ENCODE results near the gene ETNK2. TPM values are rescaled to one million over a fixed set of nuclear protein-coding genes. Genes with fewer than 3 reads are reported as not detected.

Gene ETNK2
- total and polyA plus RNA-seq, 2 of the 13 experiments (the other 11 are each of a cell fraction or from before 2014, with no cell fraction given): 15.5 to 42.8 TPM

DNA sequence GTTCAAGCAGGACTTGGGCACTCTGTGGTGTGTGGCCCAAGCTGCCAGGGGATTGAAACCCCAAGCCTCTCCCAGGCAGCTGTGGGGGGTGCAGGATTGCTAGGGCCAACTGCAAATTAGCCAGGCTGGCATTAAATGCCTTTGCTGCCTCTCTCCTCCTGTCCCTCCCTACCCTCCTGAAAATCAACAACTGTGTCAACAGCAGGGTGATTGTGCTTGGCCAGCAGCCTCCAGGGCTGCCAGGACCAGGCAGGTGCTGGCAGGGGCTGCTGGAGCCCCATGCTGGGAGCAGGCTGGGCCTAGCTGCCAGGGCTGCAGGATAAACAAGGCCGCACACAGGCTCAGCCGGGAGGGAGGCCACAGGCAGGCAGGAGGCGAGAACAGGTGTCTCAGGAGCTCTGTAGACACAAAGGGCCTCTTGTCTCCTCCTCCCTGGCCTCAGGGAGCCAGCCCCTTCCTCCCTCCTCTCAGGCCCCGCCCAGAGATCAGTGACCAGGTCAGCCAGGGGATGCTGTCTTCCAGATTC, 67.5 kb downstream of the ETNK2 start:
- FAIRE-seq: peak; percentile 56
- DNase-seq (ENCODE audit: low spot score): peak; percentile 75
- Histone ChIP-seq H3K27me3 (ENCODE audit: control insufficient read depth in 1 of 2, insufficient read depth in 2 of 2, low read length in 2 of 2) (no peaks in the 10 kb centered on the region), H3K4me2 (ENCODE audit: low read depth, low read length) (peak overlapping the region; percentile 56), H3K36me3 (replicated peaks in 1 of 2; ENCODE audit: control insufficient read depth in 1 of 2, insufficient read depth in 2 of 2, low read length in 2 of 2) (peaks cover 0 to 3% of the 10 kb centered on the region in 2 experiments; a peak in 1 of 5 replicates), H3K4me3 (replicated peaks in 1 of 3; ENCODE audit: insufficient read depth in 1 of 3, low read depth in 2 of 3, low read length in 3 of 3) (peak overlapping the region in 1 of 3 experiments; percentile 25; a peak in 1 of 6 replicates), H4K20me1 (ENCODE audit: insufficient read depth, low read length) (peaks cover 13% of the 10 kb centered on the region), H3K9ac (ENCODE audit: insufficient read depth, low read depth, low read length) (peak overlapping the region; percentile 57), H2AFZ (ENCODE audit: low read length) (no peak overlapping the region), H3K79me2 (ENCODE audit: insufficient read depth, low read length) (peaks cover 85% of the 10 kb centered on the region), H3K4me1 (ENCODE audit: insufficient read depth, low read length) (peaks cover 66% of the 10 kb centered on the region), H3K27ac (ENCODE audit: extremely low read length, insufficient read depth, low read length) (peak overlapping the region; percentile 67), H3K9me3 (ENCODE audit: low read length) (no peaks in the 10 kb centered on the region)
- CTCF ChIA-PET (ENCODE audit: low intra/inter-chr PET ratio, low total read pairs): no interaction called here
- peak; percentile 85 for ATAC-seq
- no TSS peak for BruUV-seq (replicated peaks)
- in situ Hi-C loops (cut with HindIII; ENCODE audit: extremely low pct_ligation_motif_present, low pct_unique_long_range_greater_than_20kb): loop anchor here (5.0 kb wide), 1 partner anchor 43 kb away; no protein-coding TSS in a partner anchor
- intact Hi-C loops (cut with micrococcal nuclease; ENCODE audit: unreplicated experiment): no loop called here
- POLR2A ChIA-PET: interaction anchor here (1.1 to 1.7 kb wide), 4 partner anchors 9 to 432 kb away, joined by 4 to 17 read pairs (median 12); partner anchors contain the start of genes MDM4 and SOX13
- WGBS (ENCODE audit: low lambda C conversion rate): 20% methylated on average over 2 of the region's 4 CpGs
- TF ChIP-seq CBFB (CRISPR knock-in tag; IDR thresholded peaks at IDR 0.05) (no peak), ZNF574 (CRISPR knock-in tag; IDR thresholded peaks at IDR 0.05) (peak; percentile 40; the same call in 1 of the 2 replicates), MIXL1 (CRISPR knock-in tag; IDR thresholded peaks at IDR 0.05) (no peak), ZMYM3 (CRISPR knock-in tag; IDR thresholded peaks at IDR 0.05) (0 out of 2 replicates have a peak, but pooled peaks have one; percentile 49), XRCC5 (optimal IDR thresholded peaks at IDR 0.05; ENCODE audit: low read length) (peak; percentile 51), ZNF598 (CRISPR knock-in tag; IDR thresholded peaks at IDR 0.05; ENCODE audit: borderline replicate concordance) (0 out of 2 replicates have a peak, but pooled peaks have one; percentile 49), MAX (IDR thresholded peaks at IDR 0.05) (peak; percentile 69), SNAPC4 (CRISPR knock-in tag; IDR thresholded peaks at IDR 0.05) (no peak), ZFP91 (CRISPR knock-in tag; IDR thresholded peaks at IDR 0.05; ENCODE audit: borderline replicate concordance) (peak; percentile 36; the same call in 1 of the 2 replicates)
- TF ChIP-seq, protein P1, sequence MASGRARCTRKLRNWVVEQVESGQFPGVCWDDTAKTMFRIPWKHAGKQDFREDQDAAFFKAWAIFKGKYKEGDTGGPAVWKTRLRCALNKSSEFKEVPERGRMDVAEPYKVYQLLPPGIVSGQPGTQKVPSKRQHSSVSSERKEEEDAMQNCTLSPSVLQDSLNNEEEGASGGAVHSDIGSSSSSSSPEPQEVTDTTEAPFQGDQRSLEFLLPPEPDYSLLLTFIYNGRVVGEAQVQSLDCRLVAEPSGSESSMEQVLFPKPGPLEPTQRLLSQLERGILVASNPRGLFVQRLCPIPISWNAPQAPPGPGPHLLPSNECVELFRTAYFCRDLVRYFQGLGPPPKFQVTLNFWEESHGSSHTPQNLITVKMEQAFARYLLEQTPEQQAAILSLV (CRISPR knock-in tag; IDR thresholded peaks at IDR 0.05; ENCODE audit: borderline replicate concordance): no peak
